Measurements from ENCODE around the gene CACNG3. TPM values are rescaled to one million over a fixed set of nuclear protein-coding genes. Genes with fewer than 3 reads are reported as not detected.

The CACNG3 gene
- total RNA-seq (under 0.01 TPM), polyA plus RNA-seq (0.07 TPM)
- long read RNA-seq, donor 1, result 0 reads
- long read RNA-seq, donor 2, result 0 reads
- long read RNA-seq, donor 3, result 0 reads
- long read RNA-seq, donor 4, result 0 reads
- long read RNA-seq, donor 5, result 0 reads
- long read RNA-seq, donor 6, result 0 reads
- long read RNA-seq, donor 7, result 0 reads
- long read RNA-seq, donor 8, result 0 reads
- long read RNA-seq, donor 9, result 0 reads
- long read RNA-seq, donor 10, result 0 reads

- DNase-seq (ENCODE audit: low read depth in 6 of 9, low spot score in 9 of 9), result peak; percentile 37 to 81 (median 57)
- no peak within 1 kb of the TSS for H3K27ac ChIP-seq (ENCODE audit: low read depth in 1 of 2, low read length in 1 of 2)
- peaks cover 10 to 30% of the 10 kb centered on the region in 2 donors for H3K27me3 ChIP-seq (ENCODE audit: control insufficient read depth in 2 of 2, insufficient read depth in 1 of 2, low read length in 1 of 2)
- peaks cover 0 to 4% of the 10 kb centered on the region in 2 donors for H3K9me3 ChIP-seq (ENCODE audit: control insufficient read depth in 2 of 2, insufficient read depth in 1 of 2, low read length in 1 of 2)
- WGBS, result 9% methylated on average over 54 of the region's 54 CpGs
- H3K36me3 ChIP-seq (ENCODE audit: control insufficient read depth in 2 of 2, insufficient read depth in 2 of 2, low read length in 1 of 2), result no peaks in the 10 kb centered on the region
- no peaks in the 10 kb centered on the region for H3K4me1 ChIP-seq (ENCODE audit: control insufficient read depth in 2 of 2, insufficient read depth in 2 of 2, low read length in 2 of 2)
- H3K4me3 ChIP-seq (ENCODE audit: low read length in 2 of 2), result no peak within 1 kb of the TSS
Measured at GRCh38 chr16:24255456-24256371, at the start of gene CACNG3. CACNG3 (plus strand) TSS chr16:24256335; CDS start chr16:24256755, 420 bp downstream.

- WGBS, result 97% methylated on average over 3 of the region's 3 CpGs
- Histone ChIP-seq H3K27me3 (ENCODE audit: control insufficient read depth in 2 of 2, insufficient read depth in 1 of 2, low read length in 1 of 2) (no peaks in the 10 kb centered on the region), H3K4me1 (ENCODE audit: control insufficient read depth in 2 of 2, insufficient read depth in 2 of 2, low read length in 2 of 2) (no peaks in the 10 kb centered on the region), H3K27ac (ENCODE audit: low read depth in 1 of 2, low read length in 1 of 2) (no peak overlapping the region), H3K9me3 (ENCODE audit: control insufficient read depth in 2 of 2, insufficient read depth in 1 of 2, low read length in 1 of 2) (no peaks in the 10 kb centered on the region), H3K4me3 (ENCODE audit: low read length in 2 of 2) (no peak overlapping the region), H3K36me3 (ENCODE audit: control insufficient read depth in 2 of 2, insufficient read depth in 2 of 2, low read length in 1 of 2) (peaks cover 3 to 25% of the 10 kb centered on the region in 2 donors)
- no peak for DNase-seq (ENCODE audit: low read depth in 6 of 9, low spot score in 9 of 9)
Measured at GRCh38 chr16:24206926-24207325, 49.2 kb upstream of the CACNG3 start.

GRCh38 chr16:24208710-24209109 lies 47.4 kb upstream of the CACNG3 start:
- Histone ChIP-seq H3K9me3 (ENCODE audit: control insufficient read depth in 2 of 2, insufficient read depth in 1 of 2, low read length in 1 of 2) (no peaks in the 10 kb centered on the region), H3K27ac (ENCODE audit: low read depth in 1 of 2, low read length in 1 of 2) (no peak overlapping the region), H3K4me3 (ENCODE audit: low read length in 2 of 2) (no peak overlapping the region), H3K36me3 (ENCODE audit: control insufficient read depth in 2 of 2, insufficient read depth in 2 of 2, low read length in 1 of 2) (peaks cover 3 to 29% of the 10 kb centered on the region in 2 donors), H3K4me1 (ENCODE audit: control insufficient read depth in 2 of 2, insufficient read depth in 2 of 2, low read length in 2 of 2) (no peaks in the 10 kb centered on the region), H3K27me3 (ENCODE audit: control insufficient read depth in 2 of 2, insufficient read depth in 1 of 2, low read length in 1 of 2) (no peaks in the 10 kb centered on the region)
- 96% methylated on average over 5 of the region's 5 CpGs for WGBS
- no peak for DNase-seq (ENCODE audit: low read depth in 6 of 9, low spot score in 9 of 9)

- Histone ChIP-seq H3K4me3 (ENCODE audit: low read length in 2 of 2) (no peak overlapping the region), H3K27me3 (ENCODE audit: control insufficient read depth in 2 of 2, insufficient read depth in 1 of 2, low read length in 1 of 2) (no peaks in the 10 kb centered on the region), H3K27ac (ENCODE audit: low read depth in 1 of 2, low read length in 1 of 2) (no peak overlapping the region), H3K36me3 (ENCODE audit: control insufficient read depth in 2 of 2, insufficient read depth in 2 of 2, low read length in 1 of 2) (peaks cover 11 to 28% of the 10 kb centered on the region in 2 donors), H3K9me3 (ENCODE audit: control insufficient read depth in 2 of 2, insufficient read depth in 1 of 2, low read length in 1 of 2) (no peaks in the 10 kb centered on the region), H3K4me1 (ENCODE audit: control insufficient read depth in 2 of 2, insufficient read depth in 2 of 2, low read length in 2 of 2) (no peaks in the 10 kb centered on the region)
- no peak for DNase-seq (ENCODE audit: low read depth in 6 of 9, low spot score in 9 of 9)
- whole genome bisulfite sequencing, result 94% methylated on average over 3 of the region's 3 CpGs
Measured at GRCh38 chr16:24214992-24215391, 41.1 kb upstream of the CACNG3 start.

GRCh38 chr16:24216961-24217360 lies 39.2 kb upstream of the CACNG3 start:
- H3K4me1 ChIP-seq (ENCODE audit: control insufficient read depth in 2 of 2, insufficient read depth in 2 of 2, low read length in 2 of 2), result no peaks in the 10 kb centered on the region
- no peak for DNase-seq (ENCODE audit: low read depth in 6 of 9, low spot score in 9 of 9)
- no peak overlapping the region for H3K27ac ChIP-seq (ENCODE audit: low read depth in 1 of 2, low read length in 1 of 2)
- no peaks in the 10 kb centered on the region for H3K9me3 ChIP-seq (ENCODE audit: control insufficient read depth in 2 of 2, insufficient read depth in 1 of 2, low read length in 1 of 2)
- H3K36me3 ChIP-seq (ENCODE audit: control insufficient read depth in 2 of 2, insufficient read depth in 2 of 2, low read length in 1 of 2), result peaks cover 11 to 26% of the 10 kb centered on the region in 2 donors
- H3K4me3 ChIP-seq (ENCODE audit: low read length in 2 of 2), result no peak overlapping the region
- no peaks in the 10 kb centered on the region for H3K27me3 ChIP-seq (ENCODE audit: control insufficient read depth in 2 of 2, insufficient read depth in 1 of 2, low read length in 1 of 2)

GRCh38 chr16:24217461-24217860 lies 38.7 kb upstream of the CACNG3 start:
- H3K27ac ChIP-seq (ENCODE audit: low read depth in 1 of 2, low read length in 1 of 2), result no peak overlapping the region
- H3K9me3 ChIP-seq (ENCODE audit: control insufficient read depth in 2 of 2, insufficient read depth in 1 of 2, low read length in 1 of 2), result no peaks in the 10 kb centered on the region
- DNase-seq (ENCODE audit: low read depth in 6 of 9, low spot score in 9 of 9), result no peak
- no peak overlapping the region for H3K4me3 ChIP-seq (ENCODE audit: low read length in 2 of 2)
- H3K4me1 ChIP-seq (ENCODE audit: control insufficient read depth in 2 of 2, insufficient read depth in 2 of 2, low read length in 2 of 2), result no peaks in the 10 kb centered on the region
- 99% methylated on average over 3 of the region's 3 CpGs for WGBS
- no peaks in the 10 kb centered on the region for H3K27me3 ChIP-seq (ENCODE audit: control insufficient read depth in 2 of 2, insufficient read depth in 1 of 2, low read length in 1 of 2)
- peaks cover 11 to 26% of the 10 kb centered on the region in 2 donors for H3K36me3 ChIP-seq (ENCODE audit: control insufficient read depth in 2 of 2, insufficient read depth in 2 of 2, low read length in 1 of 2)

GRCh38 chr16:24218299-24218698 lies 37.8 kb upstream of the CACNG3 start:
- Histone ChIP-seq H3K9me3 (ENCODE audit: control insufficient read depth in 2 of 2, insufficient read depth in 1 of 2, low read length in 1 of 2) (no peaks in the 10 kb centered on the region), H3K27me3 (ENCODE audit: control insufficient read depth in 2 of 2, insufficient read depth in 1 of 2, low read length in 1 of 2) (no peaks in the 10 kb centered on the region), H3K4me1 (ENCODE audit: control insufficient read depth in 2 of 2, insufficient read depth in 2 of 2, low read length in 2 of 2) (no peaks in the 10 kb centered on the region), H3K27ac (ENCODE audit: low read depth in 1 of 2, low read length in 1 of 2) (no peak overlapping the region), H3K4me3 (ENCODE audit: low read length in 2 of 2) (no peak overlapping the region), H3K36me3 (ENCODE audit: control insufficient read depth in 2 of 2, insufficient read depth in 2 of 2, low read length in 1 of 2) (peaks cover 11 to 26% of the 10 kb centered on the region in 2 donors)
- WGBS, result 98% methylated on average over 4 of the region's 4 CpGs
- no peak for DNase-seq (ENCODE audit: low read depth in 6 of 9, low spot score in 9 of 9)

- H3K36me3 ChIP-seq (ENCODE audit: control insufficient read depth in 2 of 2, insufficient read depth in 2 of 2, low read length in 1 of 2), result peaks cover 2 to 6% of the 10 kb centered on the region in 2 donors
- no peak for DNase-seq (ENCODE audit: low read depth in 6 of 9, low spot score in 9 of 9)
- no peak overlapping the region for H3K27ac ChIP-seq (ENCODE audit: low read depth in 1 of 2, low read length in 1 of 2)
- no peaks in the 10 kb centered on the region for H3K27me3 ChIP-seq (ENCODE audit: control insufficient read depth in 2 of 2, insufficient read depth in 1 of 2, low read length in 1 of 2)
- H3K4me3 ChIP-seq (ENCODE audit: low read length in 2 of 2), result no peak overlapping the region
- no peaks in the 10 kb centered on the region for H3K9me3 ChIP-seq (ENCODE audit: control insufficient read depth in 2 of 2, insufficient read depth in 1 of 2, low read length in 1 of 2)
- over 99% methylated on average over 2 of the region's 2 CpGs for WGBS
- no peaks in the 10 kb centered on the region for H3K4me1 ChIP-seq (ENCODE audit: control insufficient read depth in 2 of 2, insufficient read depth in 2 of 2, low read length in 2 of 2)
Measured at GRCh38 chr16:24221219-24221618, 34.9 kb upstream of the CACNG3 start.

- no peak overlapping the region for H3K4me3 ChIP-seq (ENCODE audit: low read length in 2 of 2)
- 96% methylated on average over 7 of the region's 7 CpGs for WGBS
- H3K4me1 ChIP-seq (ENCODE audit: control insufficient read depth in 2 of 2, insufficient read depth in 2 of 2, low read length in 2 of 2), result no peaks in the 10 kb centered on the region
- H3K27me3 ChIP-seq (ENCODE audit: control insufficient read depth in 2 of 2, insufficient read depth in 1 of 2, low read length in 1 of 2), result no peaks in the 10 kb centered on the region
- H3K27ac ChIP-seq (ENCODE audit: low read depth in 1 of 2, low read length in 1 of 2), result no peak overlapping the region
- no peaks in the 10 kb centered on the region for H3K36me3 ChIP-seq (ENCODE audit: control insufficient read depth in 2 of 2, insufficient read depth in 2 of 2, low read length in 1 of 2)
- DNase-seq (ENCODE audit: low read depth in 6 of 9, low spot score in 9 of 9), result no peak
- H3K9me3 ChIP-seq (ENCODE audit: control insufficient read depth in 2 of 2, insufficient read depth in 1 of 2, low read length in 1 of 2), result no peaks in the 10 kb centered on the region
Measured at GRCh38 chr16:24228514-24228913, 27.6 kb upstream of the CACNG3 start.

Data from thymus (tissue), 14 donors.